ENCODE results near the gene CTAG2.
"Not testable (repeated sequence)": the region's sequence is repeated elsewhere in the genome, so short reads cannot be mapped to it uniquely, and the experiment has no call there.

The CTAG2 gene

DNA sequence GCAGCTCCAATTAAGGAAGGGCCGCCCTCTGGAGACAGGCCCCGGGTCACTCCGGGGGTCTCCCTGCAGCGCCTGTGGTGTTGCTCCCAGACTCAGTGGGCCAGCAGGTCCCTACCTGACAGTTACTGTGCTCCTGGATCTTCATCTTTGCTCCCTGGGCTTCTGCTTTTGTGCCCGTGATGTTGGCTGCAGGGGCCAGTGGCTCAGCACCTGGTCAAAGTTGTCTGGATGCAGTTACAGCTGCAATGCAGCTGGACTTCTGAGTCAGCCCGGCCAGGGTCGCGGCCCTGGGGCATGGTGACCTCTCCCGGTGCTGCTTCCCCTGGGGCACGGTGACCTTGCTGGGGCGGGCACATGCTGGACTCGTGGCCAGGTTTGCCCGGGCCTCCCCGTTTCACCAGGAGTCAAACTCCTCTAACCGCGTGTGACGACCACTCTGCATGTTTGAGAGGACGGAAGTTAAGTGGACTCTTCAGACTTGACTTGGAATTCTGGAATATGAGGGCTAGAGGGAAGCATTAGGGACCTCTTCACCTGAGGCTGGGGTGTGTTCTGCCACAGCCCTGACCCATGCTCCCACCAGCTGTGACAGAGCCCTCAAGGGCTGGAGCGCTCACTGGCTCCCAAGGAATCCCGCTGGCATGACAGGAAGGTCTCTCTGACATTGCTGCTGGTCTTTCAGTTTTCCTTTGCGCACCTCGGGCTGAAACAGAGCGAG lies 3.7 kb downstream of the CTAG2 start:
- FAIRE-seq (no peak), DNase-seq (ENCODE audit: insufficient read length, low spot score) (no peak)
- TF ChIP-seq POLR2AphosphoS5 (IDR thresholded peaks at IDR 0.05; ENCODE audit: low read depth, low read length), result no peak
- no peak for TF ChIP-seq POLR2A (IDR thresholded peaks at IDR 0.05; ENCODE audit: low read depth, low read length)
- no peak for TF ChIP-seq TAF1 (IDR thresholded peaks at IDR 0.05; ENCODE audit: low read depth, low read length)
- no peak for TF ChIP-seq PAX5 (IDR thresholded peaks at IDR 0.05; ENCODE audit: insufficient read depth, low read length, severe bottlenecking)
- TF ChIP-seq POU2F2 (IDR thresholded peaks at IDR 0.05; ENCODE audit: low read depth, low read length), result no peak
- no peak for TF ChIP-seq SPI1 (IDR thresholded peaks at IDR 0.05; ENCODE audit: low read depth, low read length)

DNA sequence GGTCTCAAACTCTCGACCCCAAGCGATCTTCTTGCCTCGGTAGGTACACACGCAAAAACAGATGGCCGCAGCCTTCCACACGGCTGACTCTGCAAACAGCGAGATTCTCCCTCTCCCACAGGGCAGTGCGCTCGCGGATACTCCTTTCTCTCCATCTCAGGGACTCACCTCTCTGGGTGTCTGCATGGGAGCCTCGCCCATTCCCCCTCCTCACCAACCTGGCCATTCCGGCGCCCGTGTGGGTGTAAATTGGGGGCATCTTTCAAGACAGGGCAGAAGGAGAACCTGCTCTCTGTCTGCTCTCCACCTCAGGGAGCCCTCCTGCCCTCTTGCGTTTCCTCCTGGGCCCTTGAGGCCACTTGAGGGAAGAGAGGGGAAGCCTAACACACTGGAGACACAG lies 4.4 kb downstream of the CTAG2 start:
- FAIRE-seq, result no peak
- TF ChIP-seq POLR2AphosphoS5 (IDR thresholded peaks at IDR 0.05; ENCODE audit: low read depth, low read length) (no peak), PAX5 (IDR thresholded peaks at IDR 0.05; ENCODE audit: insufficient read depth, low read length, severe bottlenecking) (no peak), TAF1 (IDR thresholded peaks at IDR 0.05; ENCODE audit: low read depth, low read length) (no peak), SPI1 (IDR thresholded peaks at IDR 0.05; ENCODE audit: low read depth, low read length) (no peak), POU2F2 (IDR thresholded peaks at IDR 0.05; ENCODE audit: low read depth, low read length) (no peak), POLR2A (IDR thresholded peaks at IDR 0.05; ENCODE audit: low read depth, low read length) (no peak)
- no peak for DNase-seq (ENCODE audit: insufficient read length, low spot score)

- FAIRE-seq, result peak; percentile 62
- not testable (repeated sequence) for DNase-seq (ENCODE audit: insufficient read length, low spot score)
Observed at GRCh38 chrX:154645745-154646378, 7.5 kb downstream of the CTAG2 start.

- not testable (repeated sequence) for DNase-seq (ENCODE audit: insufficient read length, low spot score); FAIRE-seq
Observed at GRCh38 chrX:154643708-154644107, 9.7 kb downstream of the CTAG2 start.

- FAIRE-seq; DNase-seq (ENCODE audit: insufficient read length, low spot score): not testable (repeated sequence)
Observed at GRCh38 chrX:154641740-154642139, 11.6 kb downstream of the CTAG2 start.

- not testable (repeated sequence) for FAIRE-seq; DNase-seq (ENCODE audit: insufficient read length, low spot score)
Observed at GRCh38 chrX:154633661-154634060, 19.7 kb downstream of the CTAG2 start.

DNA sequence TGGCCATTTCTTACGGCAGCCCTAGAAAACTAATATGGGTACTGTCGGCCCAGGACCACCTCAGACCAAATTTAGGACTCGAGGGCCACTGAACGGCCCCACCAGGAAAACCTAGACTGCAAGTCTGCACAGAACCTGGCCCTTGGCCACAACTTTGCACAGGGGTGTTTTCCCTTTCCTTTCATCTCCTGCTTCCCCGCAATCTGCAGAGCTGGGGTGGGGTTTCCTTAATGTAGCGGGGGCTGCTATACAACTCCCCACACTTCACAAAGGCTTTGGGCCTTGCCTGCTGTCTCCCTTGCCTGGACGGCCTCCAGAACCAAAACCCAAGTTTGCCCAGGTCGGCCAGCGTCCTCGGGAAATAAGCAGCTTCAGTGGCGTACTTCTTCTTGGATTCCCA lies 22.4 kb downstream of the CTAG2 start:
- DNase-seq (ENCODE audit: insufficient read length, low spot score); FAIRE-seq: not testable (repeated sequence)

DNA sequence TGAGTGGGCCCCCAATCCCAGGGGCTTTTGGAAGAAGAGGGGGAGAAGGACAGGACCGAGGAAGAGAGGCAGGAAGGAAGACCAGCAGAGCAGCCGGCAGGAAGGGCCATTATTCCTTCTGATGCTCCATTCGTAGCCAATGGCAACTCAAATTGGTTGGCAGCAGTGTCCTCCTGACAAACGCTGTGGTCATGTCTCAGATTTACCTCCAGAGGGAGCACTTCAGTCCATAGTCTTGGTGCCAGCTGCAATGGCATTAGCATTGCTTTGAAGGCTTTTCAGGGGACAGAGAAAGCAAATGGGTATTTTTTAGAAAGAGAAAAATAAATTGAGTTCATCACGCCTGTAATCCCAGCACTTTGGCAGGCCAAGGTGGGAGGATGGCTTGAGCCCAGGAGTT lies 24.4 kb downstream of the CTAG2 start:
- not testable (repeated sequence) for FAIRE-seq; DNase-seq (ENCODE audit: insufficient read length, low spot score)

- DNase-seq (ENCODE audit: insufficient read length, low spot score), result not testable (repeated sequence)
- peak; percentile 77 for FAIRE-seq
Observed at GRCh38 chrX:154620767-154621414, 32.5 kb downstream of the CTAG2 start.

DNA sequence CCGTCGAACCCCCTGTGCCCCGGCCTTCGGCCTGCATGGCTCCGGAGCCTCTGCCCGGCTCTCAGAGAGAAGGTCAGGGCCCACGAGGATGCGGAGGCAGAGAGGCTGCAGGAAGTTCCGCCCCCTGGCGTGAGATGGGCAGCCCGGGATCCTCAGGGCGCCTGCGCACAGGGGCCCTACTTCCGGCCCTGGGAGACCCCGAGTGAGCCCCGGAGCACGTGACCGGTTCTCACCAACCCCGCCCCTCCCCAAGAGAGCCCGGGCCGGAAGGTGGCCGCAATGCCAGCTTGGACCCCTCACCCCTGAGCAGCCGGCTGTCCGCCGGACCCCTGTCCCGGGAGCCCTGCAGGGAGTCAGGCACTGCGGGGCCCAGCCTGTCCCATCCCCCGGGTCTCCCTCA lies 34.2 kb downstream of the CTAG2 start, which contains the start of gene CTAG1B:
Gene CTAG1B (minus strand): TSS at position 101 of the 400 bp plus-strand sequence. CDS start 64 bp downstream, at position 37.
- FAIRE-seq; DNase-seq (ENCODE audit: insufficient read length, low spot score): not testable (repeated sequence)

GRCh38 chrX:154613586-154613985 lies 39.8 kb downstream of the CTAG2 start:
- FAIRE-seq, result not testable (repeated sequence)

GRCh38 chrX:154611146-154611545 lies 42.2 kb downstream of the CTAG2 start:
- not testable (repeated sequence) for DNase-seq (ENCODE audit: insufficient read length, low spot score); FAIRE-seq

More at GRCh38 chrX:154613586-154613985, 39.8 kb downstream of the CTAG2 start:
- DNase-seq (ENCODE audit: insufficient read length, low spot score), result not testable (repeated sequence)

- DNase-seq (ENCODE audit: insufficient read length, low spot score); FAIRE-seq: not testable (repeated sequence)
Observed at GRCh38 chrX:154608823-154609222, 44.6 kb downstream of the CTAG2 start.

GRCh38 chrX:154607976-154608375 lies 45.4 kb downstream of the CTAG2 start:
- not testable (repeated sequence) for DNase-seq (ENCODE audit: insufficient read length, low spot score); FAIRE-seq
